ENCODE results near the gene ZNF554. TPM values are rescaled to one million over a fixed set of nuclear protein-coding genes. Genes with fewer than 3 reads are reported as not detected.

Gene ZNF554
- total and polyA plus RNA-seq, 2 experiments from 2014 or later, result 2.0 to 7.5 TPM

DNA sequence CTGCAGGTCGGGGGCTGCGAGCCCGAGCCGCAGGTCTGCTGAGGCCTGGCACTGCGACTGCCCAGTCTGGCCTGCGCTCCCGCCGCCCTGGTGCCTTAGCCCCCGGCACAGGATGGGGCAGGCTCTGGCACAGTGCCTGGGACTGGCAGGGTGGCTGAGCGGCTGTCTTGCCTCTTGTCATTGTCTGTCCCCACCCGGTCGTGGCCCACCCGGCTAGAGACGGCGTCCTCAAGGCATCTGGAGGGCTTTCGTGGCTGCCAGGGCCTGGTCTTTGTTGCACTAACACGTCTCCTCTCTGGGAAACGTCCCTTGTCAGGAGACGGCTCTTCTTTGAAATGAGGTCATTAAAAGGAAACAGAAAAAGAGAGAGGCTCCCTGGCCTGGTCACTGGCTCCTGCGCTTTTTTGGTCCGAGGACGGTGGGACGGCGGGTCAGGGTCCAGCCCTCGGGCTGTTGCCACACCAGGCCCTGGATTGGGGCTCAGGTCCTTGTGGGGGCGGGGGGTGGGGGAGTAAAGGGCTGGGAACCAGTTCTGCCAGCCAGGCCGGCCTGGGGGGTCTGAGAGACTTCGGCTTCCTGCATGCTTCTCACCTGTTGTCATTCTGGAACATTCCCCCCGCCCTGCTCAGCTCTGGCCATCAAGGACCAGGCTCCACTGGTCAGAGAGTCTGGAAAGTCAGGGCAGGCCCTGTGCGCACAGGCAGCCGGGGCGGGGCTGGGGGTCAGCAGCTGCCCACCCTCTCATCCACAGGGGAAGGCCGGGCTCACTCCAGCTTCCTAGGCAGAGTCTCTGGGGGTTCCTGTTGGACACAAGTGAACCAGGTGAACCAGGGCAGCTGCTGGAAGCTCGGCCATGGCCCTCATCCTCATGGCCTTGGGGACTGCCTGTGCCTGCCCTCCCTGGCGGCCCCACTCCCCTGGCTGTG is 6.2 kb upstream of the ZNF554 start:
- Histone ChIP-seq H3K4me1 (ENCODE audit: insufficient read depth) (no peaks in the 10 kb centered on the region), H3K27ac (ENCODE audit: low read depth) (no peak overlapping the region), H3K36me3 (ENCODE audit: insufficient read depth) (no peaks in the 10 kb centered on the region; the same call in 1 of the 2 replicates), H3K79me2 (replicated peaks; ENCODE audit: insufficient read depth) (no peaks in the 10 kb centered on the region), H4K20me1 (replicated peaks; ENCODE audit: insufficient read depth) (no peaks in the 10 kb centered on the region), H3K4me3 (no peak overlapping the region), H3K4me2 (no peak overlapping the region), H3K27me3 (ENCODE audit: insufficient read depth) (no peaks in the 10 kb centered on the region), H3F3A (replicated peaks; ENCODE audit: low read depth) (no peaks in the 10 kb centered on the region), H2AFZ (no peak overlapping the region), H3K9me2 (ENCODE audit: insufficient read depth) (no peaks in the 10 kb centered on the region)
- H3K4me3 Mint-ChIP-seq, result no peak overlapping the region
- H3K4me1 Mint-ChIP-seq, result no peaks in the 10 kb centered on the region
- TF ChIP-seq POLR2AphosphoS5 (IDR thresholded peaks at IDR 0.05; ENCODE audit: low read depth) (no peak), JUNB (IDR thresholded peaks at IDR 0.05; ENCODE audit: unreplicated experiment) (no peak), NANOG (IDR thresholded peaks at IDR 0.05; ENCODE audit: borderline replicate concordance) (no peak), ZNF331 (CRISPR knock-in tag; IDR thresholded peaks at IDR 0.05; ENCODE audit: low read depth) (no peak), EZH2 (IDR thresholded peaks at IDR 0.05; ENCODE audit: low read depth, unreplicated experiment) (no peak), CREB1 (CRISPR knock-in tag; IDR thresholded peaks at IDR 0.05; ENCODE audit: low read depth) (no peak), STAT1 (IDR thresholded peaks at IDR 0.05; ENCODE audit: unreplicated experiment) (no peak), EZH2phosphoT487 (IDR thresholded peaks at IDR 0.05; ENCODE audit: unreplicated experiment) (no peak), ZNF114 (CRISPR knock-in tag; IDR thresholded peaks at IDR 0.05) (no peak)
- TF ChIP-seq, protein P1, sequence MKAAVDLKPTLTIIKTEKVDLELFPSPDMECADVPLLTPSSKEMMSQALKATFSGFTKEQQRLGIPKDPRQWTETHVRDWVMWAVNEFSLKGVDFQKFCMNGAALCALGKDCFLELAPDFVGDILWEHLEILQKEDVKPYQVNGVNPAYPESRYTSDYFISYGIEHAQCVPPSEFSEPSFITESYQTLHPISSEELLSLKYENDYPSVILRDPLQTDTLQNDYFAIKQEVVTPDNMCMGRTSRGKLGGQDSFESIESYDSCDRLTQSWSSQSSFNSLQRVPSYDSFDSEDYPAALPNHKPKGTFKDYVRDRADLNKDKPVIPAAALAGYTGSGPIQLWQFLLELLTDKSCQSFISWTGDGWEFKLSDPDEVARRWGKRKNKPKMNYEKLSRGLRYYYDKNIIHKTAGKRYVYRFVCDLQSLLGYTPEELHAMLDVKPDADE (IDR thresholded peaks at IDR 0.05), result no peak
- TF ChIP-seq, protein P2, sequence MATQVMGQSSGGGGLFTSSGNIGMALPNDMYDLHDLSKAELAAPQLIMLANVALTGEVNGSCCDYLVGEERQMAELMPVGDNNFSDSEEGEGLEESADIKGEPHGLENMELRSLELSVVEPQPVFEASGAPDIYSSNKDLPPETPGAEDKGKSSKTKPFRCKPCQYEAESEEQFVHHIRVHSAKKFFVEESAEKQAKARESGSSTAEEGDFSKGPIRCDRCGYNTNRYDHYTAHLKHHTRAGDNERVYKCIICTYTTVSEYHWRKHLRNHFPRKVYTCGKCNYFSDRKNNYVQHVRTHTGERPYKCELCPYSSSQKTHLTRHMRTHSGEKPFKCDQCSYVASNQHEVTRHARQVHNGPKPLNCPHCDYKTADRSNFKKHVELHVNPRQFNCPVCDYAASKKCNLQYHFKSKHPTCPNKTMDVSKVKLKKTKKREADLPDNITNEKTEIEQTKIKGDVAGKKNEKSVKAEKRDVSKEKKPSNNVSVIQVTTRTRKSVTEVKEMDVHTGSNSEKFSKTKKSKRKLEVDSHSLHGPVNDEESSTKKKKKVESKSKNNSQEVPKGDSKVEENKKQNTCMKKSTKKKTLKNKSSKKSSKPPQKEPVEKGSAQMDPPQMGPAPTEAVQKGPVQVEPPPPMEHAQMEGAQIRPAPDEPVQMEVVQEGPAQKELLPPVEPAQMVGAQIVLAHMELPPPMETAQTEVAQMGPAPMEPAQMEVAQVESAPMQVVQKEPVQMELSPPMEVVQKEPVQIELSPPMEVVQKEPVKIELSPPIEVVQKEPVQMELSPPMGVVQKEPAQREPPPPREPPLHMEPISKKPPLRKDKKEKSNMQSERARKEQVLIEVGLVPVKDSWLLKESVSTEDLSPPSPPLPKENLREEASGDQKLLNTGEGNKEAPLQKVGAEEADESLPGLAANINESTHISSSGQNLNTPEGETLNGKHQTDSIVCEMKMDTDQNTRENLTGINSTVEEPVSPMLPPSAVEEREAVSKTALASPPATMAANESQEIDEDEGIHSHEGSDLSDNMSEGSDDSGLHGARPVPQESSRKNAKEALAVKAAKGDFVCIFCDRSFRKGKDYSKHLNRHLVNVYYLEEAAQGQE (IDR thresholded peaks at IDR 0.05; ENCODE audit: unreplicated experiment), result no peak
- TF ChIP-seq, protein P3, sequence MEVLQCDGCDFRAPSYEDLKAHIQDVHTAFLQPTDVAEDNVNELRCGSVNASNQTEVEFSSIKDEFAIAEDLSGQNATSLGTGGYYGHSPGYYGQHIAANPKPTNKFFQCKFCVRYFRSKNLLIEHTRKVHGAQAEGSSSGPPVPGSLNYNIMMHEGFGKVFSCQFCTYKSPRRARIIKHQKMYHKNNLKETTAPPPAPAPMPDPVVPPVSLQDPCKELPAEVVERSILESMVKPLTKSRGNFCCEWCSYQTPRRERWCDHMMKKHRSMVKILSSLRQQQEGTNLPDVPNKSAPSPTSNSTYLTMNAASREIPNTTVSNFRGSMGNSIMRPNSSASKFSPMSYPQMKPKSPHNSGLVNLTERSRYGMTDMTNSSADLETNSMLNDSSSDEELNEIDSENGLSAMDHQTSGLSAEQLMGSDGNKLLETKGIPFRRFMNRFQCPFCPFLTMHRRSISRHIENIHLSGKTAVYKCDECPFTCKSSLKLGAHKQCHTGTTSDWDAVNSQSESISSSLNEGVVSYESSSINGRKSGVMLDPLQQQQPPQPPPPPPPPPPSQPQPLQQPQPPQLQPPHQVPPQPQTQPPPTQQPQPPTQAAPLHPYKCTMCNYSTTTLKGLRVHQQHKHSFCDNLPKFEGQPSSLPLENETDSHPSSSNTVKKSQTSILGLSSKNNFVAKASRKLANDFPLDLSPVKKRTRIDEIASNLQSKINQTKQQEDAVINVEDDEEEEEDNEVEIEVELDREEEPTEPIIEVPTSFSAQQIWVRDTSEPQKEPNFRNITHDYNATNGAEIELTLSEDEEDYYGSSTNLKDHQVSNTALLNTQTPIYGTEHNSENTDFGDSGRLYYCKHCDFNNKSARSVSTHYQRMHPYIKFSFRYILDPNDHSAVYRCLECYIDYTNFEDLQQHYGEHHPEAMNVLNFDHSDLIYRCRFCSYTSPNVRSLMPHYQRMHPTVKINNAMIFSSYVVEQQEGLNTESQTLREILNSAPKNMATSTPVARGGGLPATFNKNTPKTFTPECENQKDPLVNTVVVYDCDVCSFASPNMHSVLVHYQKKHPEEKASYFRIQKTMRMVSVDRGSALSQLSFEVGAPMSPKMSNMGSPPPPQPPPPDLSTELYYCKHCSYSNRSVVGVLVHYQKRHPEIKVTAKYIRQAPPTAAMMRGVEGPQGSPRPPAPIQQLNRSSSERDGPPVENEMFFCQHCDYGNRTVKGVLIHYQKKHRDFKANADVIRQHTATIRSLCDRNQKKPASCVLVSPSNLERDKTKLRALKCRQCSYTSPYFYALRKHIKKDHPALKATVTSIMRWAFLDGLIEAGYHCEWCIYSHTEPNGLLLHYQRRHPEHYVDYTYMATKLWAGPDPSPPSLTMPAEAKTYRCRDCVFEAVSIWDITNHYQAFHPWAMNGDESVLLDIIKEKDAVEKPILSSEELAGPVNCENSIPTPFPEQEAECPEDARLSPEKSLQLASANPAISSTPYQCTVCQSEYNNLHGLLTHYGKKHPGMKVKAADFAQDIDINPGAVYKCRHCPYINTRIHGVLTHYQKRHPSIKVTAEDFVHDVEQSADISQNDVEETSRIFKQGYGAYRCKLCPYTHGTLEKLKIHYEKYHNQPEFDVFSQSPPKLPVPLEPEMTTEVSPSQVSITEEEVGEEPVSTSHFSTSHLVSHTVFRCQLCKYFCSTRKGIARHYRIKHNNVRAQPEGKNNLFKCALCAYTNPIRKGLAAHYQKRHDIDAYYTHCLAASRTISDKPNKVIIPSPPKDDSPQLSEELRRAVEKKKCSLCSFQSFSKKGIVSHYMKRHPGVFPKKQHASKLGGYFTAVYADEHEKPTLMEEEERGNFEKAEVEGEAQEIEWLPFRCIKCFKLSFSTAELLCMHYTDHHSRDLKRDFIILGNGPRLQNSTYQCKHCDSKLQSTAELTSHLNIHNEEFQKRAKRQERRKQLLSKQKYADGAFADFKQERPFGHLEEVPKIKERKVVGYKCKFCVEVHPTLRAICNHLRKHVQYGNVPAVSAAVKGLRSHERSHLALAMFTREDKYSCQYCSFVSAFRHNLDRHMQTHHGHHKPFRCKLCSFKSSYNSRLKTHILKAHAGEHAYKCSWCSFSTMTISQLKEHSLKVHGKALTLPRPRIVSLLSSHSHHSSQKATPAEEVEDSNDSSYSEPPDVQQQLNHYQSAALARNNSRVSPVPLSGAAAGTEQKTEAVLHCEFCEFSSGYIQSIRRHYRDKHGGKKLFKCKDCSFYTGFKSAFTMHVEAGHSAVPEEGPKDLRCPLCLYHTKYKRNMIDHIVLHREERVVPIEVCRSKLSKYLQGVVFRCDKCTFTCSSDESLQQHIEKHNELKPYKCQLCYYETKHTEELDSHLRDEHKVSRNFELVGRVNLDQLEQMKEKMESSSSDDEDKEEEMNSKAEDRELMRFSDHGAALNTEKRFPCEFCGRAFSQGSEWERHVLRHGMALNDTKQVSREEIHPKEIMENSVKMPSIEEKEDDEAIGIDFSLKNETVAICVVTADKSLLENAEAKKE (CRISPR knock-in tag; IDR thresholded peaks at IDR 0.05), result no peak
- TF ChIP-seq, protein P4, sequence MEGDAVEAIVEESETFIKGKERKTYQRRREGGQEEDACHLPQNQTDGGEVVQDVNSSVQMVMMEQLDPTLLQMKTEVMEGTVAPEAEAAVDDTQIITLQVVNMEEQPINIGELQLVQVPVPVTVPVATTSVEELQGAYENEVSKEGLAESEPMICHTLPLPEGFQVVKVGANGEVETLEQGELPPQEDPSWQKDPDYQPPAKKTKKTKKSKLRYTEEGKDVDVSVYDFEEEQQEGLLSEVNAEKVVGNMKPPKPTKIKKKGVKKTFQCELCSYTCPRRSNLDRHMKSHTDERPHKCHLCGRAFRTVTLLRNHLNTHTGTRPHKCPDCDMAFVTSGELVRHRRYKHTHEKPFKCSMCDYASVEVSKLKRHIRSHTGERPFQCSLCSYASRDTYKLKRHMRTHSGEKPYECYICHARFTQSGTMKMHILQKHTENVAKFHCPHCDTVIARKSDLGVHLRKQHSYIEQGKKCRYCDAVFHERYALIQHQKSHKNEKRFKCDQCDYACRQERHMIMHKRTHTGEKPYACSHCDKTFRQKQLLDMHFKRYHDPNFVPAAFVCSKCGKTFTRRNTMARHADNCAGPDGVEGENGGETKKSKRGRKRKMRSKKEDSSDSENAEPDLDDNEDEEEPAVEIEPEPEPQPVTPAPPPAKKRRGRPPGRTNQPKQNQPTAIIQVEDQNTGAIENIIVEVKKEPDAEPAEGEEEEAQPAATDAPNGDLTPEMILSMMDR (conservative IDR thresholded peaks at IDR 0.05; ENCODE audit: low read depth in 2 of 2), result no peak
- peaks cover 7% of the 10 kb centered on the region for H3K27me3 Mint-ChIP-seq (ENCODE audit: insufficient read depth, low read depth, poor library complexity)
- H3K36me3 Mint-ChIP-seq (ENCODE audit: low read depth), result peaks cover 18% of the 10 kb centered on the region
- DNase-seq (ENCODE audit: low spot score) (no peak), ATAC-seq (no peak)
- no peak overlapping the region for H3K27ac Mint-ChIP-seq
- H3K9me3 Mint-ChIP-seq, result no peaks in the 10 kb centered on the region; the same call in 2 of the 3 replicates

Data from GM23338 (cell line).